Skeletal muscle tissue (tissue), 1 donor: ENCODE data around the gene PRKCH. TPM values are rescaled to one million over a fixed set of nuclear protein-coding genes. Genes with fewer than 3 reads are reported as not detected.

Experiments used
- total RNA-seq: library from RNA; depleted of rRNA; stranded (reverse); fragments of >200 nt; gene quantifications from one replicate; pipeline ENCODE4 v1.2.3, GENCODE V29; 2014

PRKCH gene
- total RNA-seq, 1 donor from 2014 or later: 32.4 TPM

Other genes starting within 250 kb of the PRKCH start
- 1.6 TPM for gene TMEM30B, start 40.2 kb upstream of the PRKCH start, total RNA-seq